Osteocyte (in vitro differentiated cells): ENCODE results near the gene TBX2. TPM values are rescaled to one million over a fixed set of nuclear protein-coding genes. Genes with fewer than 3 reads are reported as not detected.
A peak's percentile ranks its signal among the peaks of the same experiment; 100 is the strongest.

Source experiments
- DNase-seq: peaks from one replicate; pipeline ENCODE4 v3.0.0; 2021; ENCODE audit warnings: mixed read lengths; ENCODE audit not compliant: unreplicated experiment; ENCODE audit errors: extremely low spot score
- H3K27ac Mint-ChIP-seq: one replicate; pipeline ENCODE4 v1.8.0; 2021; ENCODE audit warnings: mild to moderate bottlenecking, mixed read lengths; ENCODE audit not compliant: unreplicated experiment
- H3K27me3 Mint-ChIP-seq: one replicate; pipeline ENCODE4 v1.8.0; 2021; ENCODE audit warnings: mixed read lengths; ENCODE audit not compliant: unreplicated experiment
- H3K36me3 Mint-ChIP-seq: one replicate; pipeline ENCODE4 v1.8.0; 2021; ENCODE audit warnings: mixed read lengths; ENCODE audit not compliant: unreplicated experiment
- H3K4me1 Mint-ChIP-seq: one replicate; pipeline ENCODE4 v1.8.0; 2021; ENCODE audit warnings: mixed read lengths; ENCODE audit not compliant: unreplicated experiment
- H3K4me3 Mint-ChIP-seq: one replicate; pipeline ENCODE4 v1.8.0; 2021; ENCODE audit warnings: mild to moderate bottlenecking, moderate library complexity, mixed read lengths; ENCODE audit not compliant: unreplicated experiment
- H3K9me3 Mint-ChIP-seq: one replicate; pipeline ENCODE4 v1.8.0; 2021; ENCODE audit warnings: mixed read lengths; ENCODE audit not compliant: unreplicated experiment
- total RNA-seq: library from RNA; stranded (reverse); gene quantifications from 2 replicates; pipeline ENCODE4 v1.2.1, GENCODE V29; 2021
- TF ChIP-seq, protein P1 (sequence below): fragments of 200-600 bp; sonication (generic); IDR thresholded peaks from 2 replicates; pipeline ENCODE4 v1.5.0; 2021; ENCODE audit warnings: antibody characterized with exemption, mild to moderate bottlenecking, moderate library complexity

TBX2 gene
- total RNA-seq, 1 donor from 2014 or later, result 25.9 TPM

DNA sequence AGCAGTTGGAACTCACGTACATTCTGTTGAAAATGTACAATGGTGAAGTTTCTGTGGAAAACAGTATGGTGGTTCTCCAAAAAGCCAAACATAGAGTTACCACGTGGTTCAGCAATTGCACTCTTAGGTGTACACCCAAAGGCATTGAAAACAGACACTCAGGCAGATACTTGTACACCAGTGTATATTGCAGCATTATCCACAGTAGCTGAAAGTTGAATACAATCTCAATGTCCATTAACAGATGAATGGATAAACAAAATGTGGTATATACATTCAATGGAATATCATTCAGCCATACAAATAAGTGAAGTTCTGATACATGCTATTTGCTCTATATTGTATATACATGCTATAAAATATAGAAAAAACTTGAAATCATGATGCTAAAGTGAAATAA, 23.2 kb downstream of the TBX2 start:
- Mint-ChIP-seq H3K9me3 (no peaks in the 10 kb centered on the region), H3K4me3 (no peak overlapping the region), H3K27ac (no peak overlapping the region), H3K36me3 (no peaks in the 10 kb centered on the region), H3K4me1 (peaks cover 3% of the 10 kb centered on the region), H3K27me3 (peaks cover 35% of the 10 kb centered on the region)
- DNase-seq, result no peak
- TF ChIP-seq, protein P1, sequence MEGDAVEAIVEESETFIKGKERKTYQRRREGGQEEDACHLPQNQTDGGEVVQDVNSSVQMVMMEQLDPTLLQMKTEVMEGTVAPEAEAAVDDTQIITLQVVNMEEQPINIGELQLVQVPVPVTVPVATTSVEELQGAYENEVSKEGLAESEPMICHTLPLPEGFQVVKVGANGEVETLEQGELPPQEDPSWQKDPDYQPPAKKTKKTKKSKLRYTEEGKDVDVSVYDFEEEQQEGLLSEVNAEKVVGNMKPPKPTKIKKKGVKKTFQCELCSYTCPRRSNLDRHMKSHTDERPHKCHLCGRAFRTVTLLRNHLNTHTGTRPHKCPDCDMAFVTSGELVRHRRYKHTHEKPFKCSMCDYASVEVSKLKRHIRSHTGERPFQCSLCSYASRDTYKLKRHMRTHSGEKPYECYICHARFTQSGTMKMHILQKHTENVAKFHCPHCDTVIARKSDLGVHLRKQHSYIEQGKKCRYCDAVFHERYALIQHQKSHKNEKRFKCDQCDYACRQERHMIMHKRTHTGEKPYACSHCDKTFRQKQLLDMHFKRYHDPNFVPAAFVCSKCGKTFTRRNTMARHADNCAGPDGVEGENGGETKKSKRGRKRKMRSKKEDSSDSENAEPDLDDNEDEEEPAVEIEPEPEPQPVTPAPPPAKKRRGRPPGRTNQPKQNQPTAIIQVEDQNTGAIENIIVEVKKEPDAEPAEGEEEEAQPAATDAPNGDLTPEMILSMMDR, result no peak

DNA sequence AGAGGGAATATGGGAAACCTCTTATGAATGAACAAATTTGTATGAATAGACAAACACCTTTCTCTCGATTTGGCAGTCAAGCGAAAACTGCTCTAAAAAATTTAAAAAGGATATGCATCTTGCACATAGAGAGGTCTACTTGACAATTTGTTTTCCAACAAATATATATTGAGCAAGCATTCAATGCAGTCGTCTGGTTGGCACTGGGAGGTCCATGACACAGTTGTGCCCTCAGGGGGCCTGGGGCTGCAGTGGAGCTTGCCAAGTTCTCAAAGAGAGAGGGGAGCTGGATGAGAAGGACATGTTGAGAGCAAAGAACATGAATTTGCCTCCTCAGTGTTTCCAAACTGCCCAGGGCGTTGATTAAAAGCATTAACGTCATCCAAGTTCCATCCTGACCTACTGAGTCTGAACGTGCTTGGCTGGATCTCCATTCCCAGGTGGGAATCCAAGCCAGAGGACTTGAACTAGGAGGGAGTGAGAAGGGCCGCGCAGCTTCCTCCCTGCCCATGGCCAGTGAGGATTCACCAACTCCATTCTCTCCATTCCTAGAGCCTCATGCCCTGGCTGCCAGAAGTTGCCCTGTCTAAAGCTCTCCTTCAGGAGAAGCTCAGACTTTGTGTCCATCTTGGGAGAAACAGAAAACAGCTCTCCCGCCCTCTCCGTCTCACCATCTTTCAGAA, 24.5 kb downstream of the TBX2 start:
- Mint-ChIP-seq H3K9me3 (no peaks in the 10 kb centered on the region), H3K27ac (no peak overlapping the region), H3K27me3 (peaks cover 31% of the 10 kb centered on the region), H3K36me3 (no peaks in the 10 kb centered on the region), H3K4me3 (no peak overlapping the region), H3K4me1 (peaks cover 3% of the 10 kb centered on the region)
- TF ChIP-seq, protein P1, result no peak
- peak; percentile 56 for DNase-seq

DNA sequence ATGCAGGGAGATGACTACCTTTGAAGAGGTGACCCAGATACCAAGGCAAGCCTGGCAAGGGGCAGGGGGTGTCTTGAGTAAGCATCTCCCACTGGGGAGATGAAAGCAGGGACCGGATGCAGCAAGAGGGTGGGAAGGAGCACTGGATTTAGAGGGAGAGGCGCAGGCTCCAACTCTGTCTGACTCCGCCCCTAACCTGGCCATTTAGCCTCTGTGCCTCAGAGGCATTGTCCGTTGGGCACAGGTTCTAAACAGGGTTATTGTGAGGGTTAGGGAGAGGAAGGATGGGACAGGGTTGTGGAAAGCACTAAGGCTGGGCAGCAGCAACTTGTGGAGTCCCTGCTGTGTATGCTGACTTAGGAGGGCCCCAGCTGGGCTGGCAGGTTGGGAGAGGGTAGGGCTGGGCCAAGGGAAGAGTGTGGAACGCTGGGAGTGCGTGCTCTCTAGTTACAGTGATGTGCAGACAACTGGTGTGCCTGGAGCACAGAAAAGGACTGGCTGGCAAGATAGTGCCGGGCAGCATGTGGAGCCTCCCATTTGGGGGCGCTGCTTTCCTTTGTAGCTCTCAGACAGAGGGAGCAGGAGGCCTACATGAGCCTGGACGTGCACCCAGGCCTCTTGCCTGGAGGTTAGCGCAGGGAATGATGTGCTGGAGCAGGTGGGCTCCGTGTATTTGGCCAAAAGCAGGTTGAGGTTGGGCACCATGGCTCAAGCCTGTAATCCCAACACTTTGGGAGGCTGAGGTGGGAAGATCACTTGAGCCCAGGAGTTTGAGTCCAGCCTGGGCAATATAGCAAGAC, 26.2 kb downstream of the TBX2 start:
- Mint-ChIP-seq H3K36me3 (no peaks in the 10 kb centered on the region), H3K4me1 (peaks cover 3% of the 10 kb centered on the region), H3K4me3 (no peak overlapping the region), H3K9me3 (no peaks in the 10 kb centered on the region), H3K27me3 (peaks cover 23% of the 10 kb centered on the region), H3K27ac (no peak overlapping the region)
- TF ChIP-seq, protein P1, result no peak
- DNase-seq, result peak; percentile 74

DNA sequence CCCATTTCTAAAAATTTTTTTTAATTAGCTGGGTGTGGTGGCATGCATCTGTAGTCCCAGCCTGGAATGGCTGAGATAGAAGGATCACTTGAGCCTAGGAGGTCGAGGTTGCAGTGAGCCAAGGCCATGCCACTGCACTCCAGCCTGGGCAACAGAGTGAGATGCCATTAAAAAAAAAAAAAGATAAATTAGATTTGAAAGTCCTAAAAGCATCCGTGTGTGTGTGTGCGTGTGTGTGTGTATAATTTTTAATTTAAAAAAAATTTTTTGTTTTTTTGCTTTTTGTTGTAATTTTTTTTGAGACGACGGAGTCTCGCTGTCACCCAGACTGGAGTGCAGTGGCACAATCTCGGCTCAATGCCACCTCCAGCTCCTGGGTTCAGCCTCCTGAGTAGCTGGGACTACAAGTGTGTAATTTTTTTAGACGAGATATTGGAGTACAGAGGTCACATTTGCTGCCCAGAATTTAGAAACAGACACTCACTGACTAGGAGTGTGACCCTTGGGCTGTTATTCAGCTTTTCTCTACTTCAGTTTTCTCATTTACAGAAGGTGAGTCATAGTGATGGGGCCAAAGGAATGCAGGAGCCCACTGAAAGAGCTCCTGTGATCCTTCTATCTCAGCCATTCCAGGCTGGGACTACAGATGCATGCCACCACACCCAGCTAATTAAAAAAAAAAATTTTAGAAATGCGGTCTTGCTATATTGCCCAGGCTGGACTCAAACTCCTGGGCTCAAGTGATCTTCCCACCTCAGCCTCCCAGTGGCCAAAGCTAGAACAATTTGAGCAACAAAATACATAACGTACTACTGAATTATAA, 27.1 kb downstream of the TBX2 start:
- H3K36me3 Mint-ChIP-seq, result no peaks in the 10 kb centered on the region
- no peak overlapping the region for H3K4me3 Mint-ChIP-seq
- no peaks in the 10 kb centered on the region for H3K9me3 Mint-ChIP-seq
- peak; percentile 19 for DNase-seq
- H3K4me1 Mint-ChIP-seq, result peaks cover 6% of the 10 kb centered on the region
- peaks cover 15% of the 10 kb centered on the region for H3K27me3 Mint-ChIP-seq
- TF ChIP-seq, protein P1, result no peak
- H3K27ac Mint-ChIP-seq, result no peak overlapping the region

DNA sequence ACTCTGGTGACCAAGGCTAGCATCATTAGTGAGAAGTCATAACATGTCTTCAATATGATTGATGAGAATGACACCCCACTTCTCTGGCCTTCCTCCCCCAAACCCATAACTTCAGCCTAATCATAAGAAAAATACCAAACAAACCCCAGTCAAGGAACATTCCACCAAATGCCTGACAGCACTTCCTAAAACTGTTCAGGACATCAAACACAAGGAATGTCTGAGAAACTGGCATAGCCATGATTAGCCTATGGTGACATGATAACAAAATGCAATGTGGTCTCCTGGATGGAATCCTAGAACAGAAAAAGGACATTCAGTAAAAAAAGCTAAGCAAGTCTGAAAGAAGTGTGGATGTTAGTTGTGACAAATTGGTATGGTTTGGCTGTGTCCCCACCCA, 27.9 kb downstream of the TBX2 start:
- Mint-ChIP-seq H3K4me1 (peaks cover 10% of the 10 kb centered on the region), H3K4me3 (no peak overlapping the region), H3K9me3 (no peaks in the 10 kb centered on the region), H3K36me3 (no peaks in the 10 kb centered on the region), H3K27me3 (peaks cover 7% of the 10 kb centered on the region), H3K27ac (no peak overlapping the region)
- peak; percentile 6 for DNase-seq
- TF ChIP-seq, protein P1, result no peak
